Dedifferentiated amniotic fluid mesenchymal stem cell (primary cell): Measurements from ENCODE around the gene ACP1.
A peak's percentile ranks its signal among the peaks of the same experiment; 100 is the strongest.

Experiments used
- DNase-seq: peaks from one replicate; pipeline ENCODE4 v3.0.0-alpha.2; 2016; ENCODE audit errors: extremely low spot score

Gene ACP1

GRCh38 chr2:264493-265468, at the start of gene ACP1:
TSS of gene ACP1 (plus strand) at chr2:264947. CDS start at chr2:264965, 18 bp downstream.
- peak; percentile 81 for DNase-seq

DNA sequence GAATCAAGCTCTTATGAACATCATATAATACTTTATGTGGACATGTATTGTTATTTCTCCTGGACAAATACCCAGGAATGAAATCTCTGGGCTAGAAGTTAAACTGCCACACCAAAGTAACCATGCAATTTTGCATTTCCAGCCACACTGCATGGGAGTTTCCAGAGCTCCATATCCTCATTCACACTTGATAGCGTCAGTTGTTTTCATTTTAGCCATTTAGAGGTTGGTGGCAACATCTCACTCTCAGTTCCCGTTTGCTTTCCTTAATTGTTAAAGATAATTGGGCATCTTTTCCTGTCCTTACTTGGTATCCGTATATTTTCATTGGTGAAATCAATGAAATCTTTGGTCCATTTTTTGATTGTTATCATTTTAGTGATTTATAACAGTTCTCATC, 48.7 kb upstream of the ACP1 start:
- no peak for DNase-seq

DNA sequence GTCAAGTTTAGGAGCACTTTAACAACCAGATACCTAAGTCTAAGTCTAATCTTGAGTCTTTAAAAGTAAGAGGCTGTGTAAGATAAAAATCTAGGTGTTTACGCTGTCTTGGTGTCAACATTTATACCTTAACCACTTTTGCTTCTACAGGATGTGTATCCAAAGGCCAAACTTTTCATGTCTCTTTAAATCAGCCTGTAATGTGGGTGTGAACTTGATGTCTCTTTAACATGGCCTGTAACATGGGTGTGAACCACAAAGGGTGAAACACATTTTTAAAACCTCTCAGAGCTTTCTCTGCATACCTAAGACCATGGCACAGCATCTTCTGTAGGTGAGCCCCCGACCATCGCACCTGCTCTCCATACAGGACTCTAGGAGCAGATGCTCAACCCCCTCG, 41.3 kb upstream of the ACP1 start:
- no peak for DNase-seq

DNA sequence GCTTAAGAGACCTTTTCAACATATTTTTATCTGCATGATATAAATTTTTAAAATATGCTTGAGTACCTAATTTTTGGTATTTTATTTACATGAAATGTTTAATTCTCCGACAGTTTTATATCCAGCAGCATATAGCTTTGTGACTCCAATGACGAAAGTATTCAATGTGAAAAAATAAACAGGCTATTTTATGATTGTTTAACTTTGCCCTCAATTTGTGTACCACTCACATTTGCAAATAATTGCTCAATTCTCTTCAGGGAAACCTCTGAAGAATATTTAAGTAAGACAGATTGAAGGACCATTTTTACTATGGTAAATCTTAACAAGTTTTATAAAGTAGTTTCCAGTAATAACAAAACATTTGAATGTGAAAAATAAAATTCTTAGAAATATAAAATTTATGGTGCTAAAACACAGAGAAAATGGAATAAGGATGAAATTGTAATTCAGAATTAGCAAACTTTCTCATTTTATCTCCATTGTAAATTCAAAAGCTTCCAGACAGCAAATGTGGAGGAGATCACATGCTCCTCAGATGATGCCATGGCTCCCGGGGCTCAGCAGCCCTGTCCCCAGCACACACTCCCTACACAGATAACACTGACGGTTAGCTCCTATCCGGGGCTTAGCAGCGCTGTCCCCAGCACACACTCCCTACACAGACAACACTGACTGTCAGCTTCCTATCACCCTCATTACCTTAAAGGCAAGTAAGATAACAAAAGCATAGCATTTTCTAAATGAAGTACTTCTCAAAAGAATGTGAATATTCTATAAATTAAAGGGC, 40.6 kb upstream of the ACP1 start:
- no peak for DNase-seq

GRCh38 chr2:228115-228514, 36.6 kb upstream of the ACP1 start:
- DNase-seq, result no peak

- no peak for DNase-seq
Observed at GRCh38 chr2:228518-229278, 36.0 kb upstream of the ACP1 start.

- no peak for DNase-seq
Observed at GRCh38 chr2:231521-232185, 33.1 kb upstream of the ACP1 start.

- DNase-seq, result no peak
Observed at GRCh38 chr2:233030-233429, 31.7 kb upstream of the ACP1 start.

DNA sequence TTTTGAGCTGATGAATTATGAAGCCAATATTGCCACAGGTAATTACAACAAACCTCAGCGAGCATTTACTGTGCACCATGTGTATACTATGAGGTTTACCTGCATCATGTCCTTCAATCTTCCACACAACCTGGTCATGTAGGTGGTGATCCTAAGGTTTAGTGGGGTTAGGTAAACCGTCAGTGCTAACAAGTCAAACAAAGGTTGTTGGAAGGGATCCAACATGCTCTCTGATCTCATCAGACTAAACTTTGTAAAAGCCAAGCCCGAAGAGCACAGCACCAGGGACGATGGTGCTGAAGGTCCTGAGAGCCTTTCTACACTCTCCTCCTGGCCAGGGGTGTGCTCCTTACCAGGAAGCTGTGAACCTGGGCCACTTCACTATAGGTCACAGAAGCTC, 30.3 kb upstream of the ACP1 start:
- no peak for DNase-seq

DNA sequence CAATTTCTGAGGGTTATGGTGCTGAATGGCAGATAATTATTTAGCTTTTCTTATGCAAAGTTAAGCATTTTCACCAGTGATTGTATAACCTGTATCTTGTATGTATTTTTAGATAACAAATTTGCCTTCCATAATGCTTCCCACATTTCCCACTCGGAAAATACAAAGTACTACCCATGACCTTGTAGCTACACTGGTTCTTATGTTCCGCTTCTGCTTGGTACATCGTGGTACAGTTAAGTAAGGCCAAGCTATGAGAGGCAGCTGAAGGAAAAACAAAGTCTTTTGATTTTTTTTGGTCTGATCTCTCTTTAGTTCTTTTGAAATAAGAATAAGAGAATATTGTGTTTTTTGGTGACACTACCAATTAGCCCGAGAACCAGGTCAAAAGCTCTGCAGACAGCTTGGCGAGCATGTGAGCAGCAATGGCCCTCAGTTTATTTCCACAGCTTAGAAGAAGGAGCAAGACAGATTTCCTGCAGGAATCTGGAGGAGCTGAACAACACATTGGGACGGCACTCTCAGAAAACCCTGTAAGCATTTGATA, 27.7 kb upstream of the ACP1 start:
- no peak for DNase-seq

- no peak for DNase-seq
Observed at GRCh38 chr2:237878-238277, 26.9 kb upstream of the ACP1 start.

DNA sequence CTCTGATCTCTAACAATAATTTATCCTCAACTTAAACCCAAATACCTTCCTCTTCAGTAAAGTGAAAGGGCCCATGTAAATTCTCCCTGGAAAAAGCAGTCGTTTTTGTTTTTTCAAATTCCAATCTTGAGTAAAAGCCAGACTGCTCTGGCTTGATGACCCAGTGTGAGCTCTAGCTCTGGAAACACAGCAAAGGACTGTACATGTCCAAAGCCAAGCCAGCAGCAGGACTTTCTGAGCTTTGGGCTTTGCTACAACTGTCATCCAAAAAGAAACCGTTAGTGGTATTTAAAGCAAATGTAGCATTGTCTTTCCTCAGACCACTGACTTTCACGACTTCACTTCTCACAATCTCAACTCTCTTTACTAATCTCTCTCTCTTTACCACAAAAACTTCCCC, 26.3 kb upstream of the ACP1 start:
- DNase-seq, result no peak

DNA sequence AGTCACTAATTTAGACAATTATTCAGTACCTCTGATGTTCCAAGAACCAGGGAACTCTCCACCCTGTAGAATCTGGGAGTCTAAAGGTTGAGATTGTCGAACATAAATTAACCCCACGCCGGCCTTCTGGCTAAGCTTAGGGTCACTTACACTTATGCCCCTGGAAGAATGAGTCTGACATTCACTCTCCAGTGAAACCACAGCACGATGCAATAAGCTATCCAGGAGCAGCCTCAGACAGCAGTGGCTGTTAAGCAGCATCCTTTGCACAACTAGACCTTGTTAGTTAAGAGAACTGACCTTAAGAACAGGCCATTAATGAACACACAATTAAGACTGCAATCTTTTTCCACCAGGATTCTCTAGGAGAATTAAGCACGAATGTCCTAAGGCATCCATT, 25.9 kb upstream of the ACP1 start:
- no peak for DNase-seq

GRCh38 chr2:244547-244946, 20.2 kb upstream of the ACP1 start:
- no peak for DNase-seq

DNA sequence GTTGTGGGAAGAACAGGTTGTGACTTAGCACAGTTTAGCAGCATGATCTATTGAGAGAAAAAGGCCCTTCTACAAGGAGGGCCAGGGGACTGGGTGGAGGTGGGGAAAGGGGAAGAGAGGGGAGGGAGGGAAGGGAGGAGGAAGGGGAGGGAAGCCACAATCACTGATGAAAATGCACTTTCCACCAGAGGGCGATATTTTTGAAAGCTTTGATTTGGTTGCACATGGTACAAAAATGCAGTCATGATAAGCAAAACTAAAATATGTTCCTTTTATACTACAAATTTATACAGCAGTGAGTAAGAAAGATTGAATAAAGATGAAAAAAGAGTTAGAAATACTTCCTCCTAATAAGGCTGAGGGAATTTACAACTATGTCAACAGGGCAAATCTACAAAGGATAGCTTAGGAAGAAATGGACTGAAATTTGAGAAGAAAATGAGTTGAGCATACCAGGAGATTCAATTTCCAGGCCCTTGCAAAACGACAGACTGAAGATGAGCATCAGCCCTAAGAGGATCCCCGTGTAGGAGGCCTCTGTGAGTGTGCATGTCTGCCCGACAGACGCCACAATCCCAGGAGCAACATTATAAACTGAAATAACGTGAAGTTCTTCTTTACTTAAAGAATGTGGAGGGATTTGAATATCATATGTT, 18.1 kb upstream of the ACP1 start:
- DNase-seq, result peak; percentile 72

DNA sequence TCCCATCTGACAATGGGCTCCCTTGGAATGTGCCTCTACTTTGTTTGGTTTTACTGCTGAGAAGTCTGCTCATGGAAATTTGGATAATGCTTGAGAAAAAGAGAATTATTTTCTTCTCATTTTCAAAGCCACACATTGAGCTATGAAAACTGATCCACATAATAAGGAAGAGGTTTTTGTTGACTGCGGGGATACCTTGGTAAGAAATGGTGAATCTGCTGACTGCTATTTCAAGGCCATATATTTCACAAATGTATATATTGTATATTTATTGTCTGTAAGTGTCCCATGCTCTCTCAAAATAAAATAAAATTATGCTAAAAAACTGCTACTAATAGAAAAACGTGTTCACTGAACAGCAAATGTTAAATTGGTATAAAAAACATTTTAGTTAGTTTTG, 16.0 kb upstream of the ACP1 start:
- no peak for DNase-seq

DNA sequence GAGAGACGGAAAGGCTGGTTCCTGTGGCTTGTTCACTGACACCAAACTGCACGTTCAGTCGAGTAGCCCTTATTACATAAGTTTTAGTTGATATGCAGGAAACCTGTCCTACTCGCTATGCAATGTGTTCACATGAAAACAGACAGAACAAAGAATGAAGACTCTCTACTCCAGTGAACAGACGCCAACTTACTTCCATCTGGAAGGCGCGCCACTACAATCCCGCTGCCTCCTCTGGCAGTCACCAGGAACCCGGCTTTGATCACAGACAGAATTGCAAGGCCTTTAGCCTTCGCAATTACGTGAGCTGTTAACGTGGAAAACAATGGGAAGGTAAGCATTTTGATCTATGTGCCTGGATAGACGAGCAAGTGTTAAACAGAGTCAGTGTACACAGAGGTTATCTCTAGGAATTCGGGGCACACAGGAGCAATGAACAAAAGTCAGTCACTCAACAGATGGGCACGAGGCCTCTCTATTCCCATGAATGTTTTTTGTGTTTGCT, 15.2 kb upstream of the ACP1 start:
- DNase-seq, result no peak

DNA sequence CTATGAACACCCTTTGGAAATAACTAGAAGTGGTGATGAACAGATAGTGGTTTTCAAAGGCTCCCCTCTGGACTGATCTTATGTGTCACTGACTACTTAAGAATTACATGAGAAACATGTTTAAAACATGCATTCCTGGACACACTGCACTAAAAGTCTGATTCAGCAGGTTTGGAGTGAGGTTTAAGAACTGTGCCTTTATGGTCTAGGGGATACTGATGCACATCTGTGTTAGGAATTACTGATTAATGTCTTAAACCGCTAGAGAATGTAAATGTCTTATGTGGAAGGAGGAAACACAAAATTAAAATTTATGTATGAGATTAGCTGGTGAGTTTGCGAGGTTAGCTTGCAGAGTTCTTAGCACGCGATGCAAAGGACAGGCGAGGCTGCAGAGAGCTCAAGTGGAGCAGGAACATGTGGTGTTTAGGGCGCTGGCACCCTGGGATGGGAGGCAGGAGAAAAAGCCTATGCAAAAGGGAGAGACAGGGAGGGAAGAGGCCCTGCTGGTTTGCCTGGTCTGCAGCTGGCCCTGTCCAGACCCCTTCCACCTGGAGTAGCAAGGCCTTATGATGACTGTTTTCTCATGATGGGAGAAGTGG, 12.6 kb upstream of the ACP1 start:
- no peak for DNase-seq

DNA sequence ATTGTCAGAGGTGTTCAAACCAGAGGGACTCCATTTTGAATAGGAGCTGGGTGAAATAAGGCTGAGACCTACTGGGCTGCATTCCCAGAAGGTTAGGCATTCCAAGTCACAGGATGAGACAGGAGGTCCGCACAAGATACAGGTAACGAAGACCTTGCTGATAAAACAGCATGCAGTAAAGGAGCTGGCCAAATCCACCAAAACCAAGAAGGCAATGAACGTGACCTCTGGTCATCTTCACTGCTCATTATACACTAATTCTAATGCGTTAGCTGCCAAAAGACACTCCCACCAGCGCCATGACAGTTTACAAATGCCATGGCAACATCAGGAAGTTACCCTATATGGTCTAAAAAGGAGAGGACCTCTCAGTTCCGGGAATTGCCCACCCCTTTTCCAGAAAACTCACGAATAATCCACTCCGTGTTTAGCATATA, 11.5 kb upstream of the ACP1 start:
- no peak for DNase-seq

GRCh38 chr2:254241-254640, 10.5 kb upstream of the ACP1 start:
- no peak for DNase-seq
